Activated CD4-positive, CD25-positive, alpha-beta regulatory T cell treated with anti-CD3 and anti-CD28 coated beads, Interleukin-2, amount 50 U/mL, for 16 hours (primary cell): ENCODE measurements around the gene TEX38.
"Not testable (repeated sequence)": the region's sequence is repeated elsewhere in the genome, so short reads cannot be mapped to it uniquely, and the experiment has no call there.

Experiments used
- DNase-seq: peaks from one replicate; pipeline ENCODE4 v3.0.0-alpha.2; 2020; ENCODE audit warnings: low read depth, low spot score

Gene TEX38

DNA sequence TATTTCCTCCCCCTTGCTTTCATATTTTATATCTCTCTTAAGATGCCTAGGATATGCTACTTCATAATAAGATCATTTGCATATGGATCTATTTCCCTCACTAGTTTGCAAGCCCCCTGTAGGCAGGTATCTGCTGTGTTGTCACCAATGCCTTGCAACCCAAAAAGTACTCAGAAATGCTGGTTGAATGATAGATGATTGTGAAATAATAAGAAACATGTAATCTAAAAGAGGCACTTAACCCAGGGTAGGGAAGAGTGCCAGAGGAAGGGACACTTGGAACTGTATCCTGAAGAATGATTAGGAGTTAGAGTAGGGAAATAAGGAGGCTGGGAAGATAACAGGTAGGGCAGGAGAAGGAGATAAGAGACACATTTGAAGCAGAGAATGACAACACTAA lies 15.8 kb upstream of the TEX38 start:
- DNase-seq: no peak

DNA sequence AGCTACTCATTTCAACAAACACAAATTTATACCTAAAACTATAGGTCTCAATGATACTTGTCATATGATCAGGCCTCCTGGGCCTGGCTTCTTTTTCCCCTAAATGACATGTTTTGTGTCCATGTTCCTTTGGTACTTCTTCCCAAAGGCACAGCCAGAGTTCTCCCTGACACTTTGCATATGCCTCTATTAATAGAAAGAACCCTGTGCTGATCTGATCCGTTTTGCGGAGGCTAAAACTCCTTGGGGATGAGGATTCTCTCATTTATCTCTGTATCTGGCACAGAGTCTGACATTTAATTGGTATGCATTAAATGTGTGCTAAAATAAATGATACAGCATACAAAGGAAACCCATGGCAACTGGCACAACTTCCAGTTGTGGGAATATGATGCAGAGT lies 15.0 kb upstream of the TEX38 start:
- no peak for DNase-seq

DNA sequence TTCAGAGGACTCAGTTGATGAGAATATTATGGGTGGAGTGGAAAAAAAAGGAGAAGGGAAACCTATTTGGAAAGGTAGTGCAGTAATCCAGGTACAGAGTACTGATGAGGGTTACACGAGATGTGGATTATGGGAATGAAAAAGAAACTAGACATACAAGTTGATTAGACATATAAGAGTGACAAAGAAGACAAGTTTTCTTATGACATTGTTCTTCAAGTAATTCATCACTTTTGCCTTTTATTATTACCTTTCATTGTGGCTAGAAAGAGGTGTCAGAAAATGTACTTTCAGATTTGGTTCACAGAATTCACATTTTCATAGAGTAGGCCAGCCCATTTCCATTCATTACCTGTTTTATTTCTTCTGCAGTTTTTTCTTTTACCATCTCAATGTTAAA lies 13.9 kb upstream of the TEX38 start:
- no peak for DNase-seq

DNA sequence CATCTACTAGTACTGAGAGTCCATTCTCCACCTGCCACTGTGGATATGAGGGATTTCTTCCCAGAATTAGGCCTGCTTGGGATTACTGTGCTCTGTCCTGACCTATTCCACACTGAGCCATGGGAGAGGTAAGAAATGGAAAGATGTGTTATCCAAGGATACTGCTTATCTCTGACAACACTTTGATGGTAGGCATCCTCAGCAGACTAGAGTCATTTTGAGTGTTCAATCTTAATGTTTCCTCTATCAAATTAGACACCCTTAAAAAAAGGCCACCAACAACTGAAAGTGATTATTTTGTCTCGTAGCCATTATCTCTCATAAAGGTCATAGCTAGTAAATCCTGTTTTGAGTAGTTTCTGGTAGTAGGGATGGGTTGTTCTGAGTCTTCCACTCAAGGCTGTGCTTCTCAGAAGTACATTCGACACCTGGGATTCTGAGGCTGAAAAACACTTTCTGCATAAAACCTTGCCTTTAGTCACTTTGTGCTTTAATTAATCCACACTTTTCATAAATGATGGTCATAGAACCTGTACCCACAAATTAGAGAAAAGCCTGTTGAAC lies 12.3 kb upstream of the TEX38 start:
- no peak for DNase-seq

DNA sequence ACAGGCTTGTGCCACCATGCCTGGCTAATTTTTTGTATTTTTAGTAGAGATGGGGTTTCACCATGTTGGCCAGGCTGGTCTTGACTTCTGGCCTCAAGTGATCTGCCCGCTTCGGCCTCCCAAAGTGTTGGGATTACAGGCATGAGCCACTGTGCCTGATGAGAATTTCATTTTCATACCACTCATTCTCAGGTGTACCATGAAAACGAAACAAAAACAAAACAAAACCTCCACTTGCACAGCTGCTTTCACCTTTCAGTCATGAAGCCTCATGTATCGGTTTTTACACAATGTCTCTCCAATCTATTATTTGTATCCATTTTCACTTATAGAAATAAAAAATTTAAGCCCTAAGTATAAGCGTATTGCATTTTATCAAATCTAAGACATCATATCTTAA lies 11.5 kb upstream of the TEX38 start:
- DNase-seq: not testable (repeated sequence)

DNA sequence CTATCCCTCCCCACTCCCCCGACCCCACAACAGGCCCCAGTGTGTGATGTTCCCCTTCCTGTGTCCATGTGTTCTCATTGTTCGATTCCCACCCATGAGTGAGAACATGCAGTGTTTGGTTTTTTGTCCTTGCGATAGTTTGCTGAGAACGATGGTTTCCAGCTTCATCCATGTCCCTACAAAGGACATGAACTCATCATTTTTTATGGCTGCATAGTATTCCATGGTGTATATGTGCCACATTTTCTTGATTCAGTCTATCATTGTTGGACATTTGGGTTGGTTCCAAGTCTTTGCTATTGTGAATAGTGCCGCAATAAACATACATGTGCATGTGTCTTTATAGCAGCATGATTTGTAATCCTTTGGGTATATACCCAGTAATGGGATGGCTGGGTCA lies 8.7 kb upstream of the TEX38 start:
- not testable (repeated sequence) for DNase-seq

DNA sequence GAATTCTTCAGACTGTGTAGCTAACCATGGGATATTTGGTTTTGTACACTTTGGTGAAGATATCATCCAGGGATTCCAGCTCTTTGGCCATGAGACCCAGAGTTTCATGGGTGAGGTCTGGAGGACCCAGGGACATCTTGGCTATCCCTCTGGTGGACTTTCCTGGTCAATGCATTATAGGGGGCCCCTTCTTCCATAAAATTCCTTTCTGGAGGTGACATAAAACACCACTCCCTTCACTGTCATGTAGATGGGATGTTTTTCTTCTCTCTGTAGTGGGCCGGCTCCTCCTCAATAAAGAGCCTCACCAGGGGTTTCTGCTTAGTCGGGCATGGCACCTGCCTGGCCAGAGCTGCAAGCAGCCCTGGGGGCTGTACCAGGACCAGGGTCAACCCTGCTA lies 5.7 kb upstream of the TEX38 start:
- DNase-seq: no peak

DNA sequence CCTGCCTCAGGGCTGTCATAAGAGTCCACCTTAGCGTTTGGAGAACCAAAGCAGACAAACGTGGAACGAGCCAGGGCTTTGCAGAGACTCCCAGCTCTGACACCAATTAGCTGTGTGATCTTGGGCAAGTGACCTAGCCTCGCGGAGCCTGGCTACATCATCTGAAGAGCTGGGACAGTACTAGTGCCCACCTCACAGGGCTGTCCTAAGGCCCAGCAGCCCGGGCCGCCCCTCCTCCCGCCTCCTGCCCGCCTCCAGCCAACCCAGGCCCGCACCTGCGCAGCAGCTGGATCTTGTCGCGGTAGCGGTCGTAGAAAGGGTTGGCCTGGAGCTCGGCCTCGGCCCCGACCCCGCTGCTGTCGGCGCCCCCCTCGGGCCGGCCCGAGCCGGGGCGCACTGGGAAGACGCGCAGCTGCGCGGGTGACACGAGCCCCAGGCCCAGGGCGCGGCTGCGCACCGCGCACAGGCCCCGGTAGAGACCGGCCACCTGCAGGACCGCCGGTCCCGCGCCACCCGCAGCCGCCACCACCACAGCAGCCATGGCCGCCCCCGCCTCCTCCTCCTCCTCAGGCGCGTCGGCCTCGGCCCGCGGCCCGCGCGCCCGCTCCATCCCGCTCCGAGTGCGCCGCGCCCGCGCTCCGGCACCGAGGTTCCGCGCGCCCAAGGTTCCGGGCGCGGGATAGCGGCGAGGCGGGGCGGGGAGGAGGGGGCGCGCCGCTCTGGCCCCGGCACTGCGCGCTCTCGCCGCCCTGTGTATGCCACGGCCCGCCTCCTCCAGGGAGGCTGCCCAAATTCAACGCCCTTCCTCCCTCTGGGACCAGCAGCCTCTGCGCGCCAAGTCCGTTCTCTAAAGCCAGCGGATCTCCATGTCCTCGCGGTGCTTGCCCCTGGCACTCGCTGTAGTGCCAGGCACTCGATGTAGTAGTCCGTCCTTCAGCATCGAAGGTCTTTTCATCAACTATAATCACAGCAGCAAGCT lies 3.6 kb upstream of the TEX38 start, which contains the start of gene ATPAF1:
TSS of gene ATPAF1 (minus strand) at position 583 of the 979 bp plus-strand sequence. CDS start at position 541, 42 bp downstream.
- DNase-seq: peak; percentile 15

DNA sequence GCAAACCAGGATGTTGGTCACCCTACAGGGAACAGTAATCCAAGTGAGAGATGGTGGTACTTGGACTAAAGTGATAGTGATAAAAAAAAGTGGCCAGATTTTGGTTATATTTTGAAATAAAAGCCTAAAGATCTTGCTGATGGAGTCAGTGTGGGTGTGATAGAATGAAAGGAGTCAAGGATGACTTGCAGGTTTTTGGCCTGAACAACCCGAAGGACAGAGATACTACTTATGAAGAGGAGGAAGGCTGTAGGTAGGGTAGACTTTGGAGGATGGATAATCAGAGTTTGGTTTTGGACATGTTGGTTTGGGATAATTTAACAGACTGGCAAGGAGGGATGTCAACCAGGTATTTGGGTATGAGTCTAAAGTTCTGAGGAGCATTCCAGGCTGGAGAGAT lies 1.5 kb upstream of the TEX38 start:
- no peak for DNase-seq

DNA sequence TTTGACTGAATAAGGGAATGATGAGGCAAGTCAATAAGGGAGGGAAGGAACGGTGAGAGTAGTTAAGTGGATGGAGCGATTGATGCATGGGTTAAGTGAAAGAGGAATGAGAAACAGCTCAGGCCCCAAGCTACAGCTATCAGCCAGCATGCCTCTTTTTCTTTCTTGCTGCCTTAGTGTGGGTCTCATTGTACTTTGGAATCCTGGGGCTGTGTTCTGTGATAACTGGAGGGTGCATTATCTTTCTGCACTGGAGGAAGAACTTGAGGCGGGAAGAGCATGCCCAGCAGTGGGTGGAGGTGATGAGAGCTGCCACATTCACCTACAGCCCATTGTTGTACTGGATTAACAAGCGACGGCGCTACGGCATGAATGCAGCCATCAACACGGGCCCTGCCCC lies 1.0 kb downstream of the TEX38 start:
- no peak for DNase-seq

DNA sequence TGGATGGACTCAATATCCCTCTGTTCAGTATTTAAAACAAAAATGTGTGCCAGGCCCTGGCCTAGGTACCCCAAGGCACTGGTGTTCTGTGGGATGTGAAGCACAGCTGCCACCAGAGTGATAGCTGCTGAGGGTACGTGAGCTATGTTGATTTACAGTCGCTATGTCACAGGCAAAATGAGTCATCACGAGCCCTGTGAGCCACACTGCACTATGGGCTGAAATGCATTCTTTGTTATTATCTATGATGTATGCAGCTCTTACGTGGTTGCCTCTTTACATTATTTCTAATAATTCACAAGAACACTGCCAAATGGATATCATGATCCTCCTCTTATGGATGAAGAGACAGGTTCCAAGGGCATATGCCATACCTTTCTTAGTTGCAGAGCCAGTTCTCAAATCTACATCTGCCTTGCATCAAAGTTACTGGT lies 2.1 kb downstream of the TEX38 start:
- DNase-seq: no peak

DNA sequence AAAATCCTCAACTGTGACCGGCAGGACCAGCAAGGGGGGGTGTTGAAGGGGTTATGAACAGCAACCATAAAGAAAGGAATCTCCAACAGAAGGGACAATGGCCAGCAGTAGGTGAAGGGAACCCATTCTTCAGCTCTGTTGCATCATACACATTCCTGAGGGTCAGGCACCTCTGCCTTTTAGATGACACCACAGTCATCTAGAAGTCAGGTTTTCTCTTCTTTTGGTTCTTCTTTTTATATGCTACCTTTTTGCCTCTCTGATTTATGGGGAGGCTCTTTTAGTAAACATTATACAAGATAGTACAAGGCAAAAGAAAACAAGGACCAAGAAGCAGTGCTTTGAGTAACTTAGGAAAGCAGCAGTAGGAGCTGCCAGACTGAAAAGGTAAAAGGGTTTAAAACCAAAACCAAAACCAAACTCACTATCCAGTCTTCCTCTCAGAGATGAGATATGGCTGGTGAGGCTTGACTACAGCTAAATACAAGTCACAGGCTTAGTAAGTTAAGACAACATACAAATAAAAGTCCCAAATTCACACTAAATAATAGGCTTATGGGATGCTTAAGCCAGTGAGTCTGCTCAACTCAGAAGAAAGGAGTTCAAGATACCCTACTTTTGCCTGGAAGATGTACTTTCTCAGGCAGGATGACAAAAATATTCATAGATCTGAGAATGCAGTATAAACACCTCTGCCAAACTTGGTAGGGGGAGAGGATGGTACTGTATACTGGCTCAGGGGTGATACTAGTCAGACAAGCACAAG lies 4.1 kb downstream of the TEX38 start:
- no peak for DNase-seq

DNA sequence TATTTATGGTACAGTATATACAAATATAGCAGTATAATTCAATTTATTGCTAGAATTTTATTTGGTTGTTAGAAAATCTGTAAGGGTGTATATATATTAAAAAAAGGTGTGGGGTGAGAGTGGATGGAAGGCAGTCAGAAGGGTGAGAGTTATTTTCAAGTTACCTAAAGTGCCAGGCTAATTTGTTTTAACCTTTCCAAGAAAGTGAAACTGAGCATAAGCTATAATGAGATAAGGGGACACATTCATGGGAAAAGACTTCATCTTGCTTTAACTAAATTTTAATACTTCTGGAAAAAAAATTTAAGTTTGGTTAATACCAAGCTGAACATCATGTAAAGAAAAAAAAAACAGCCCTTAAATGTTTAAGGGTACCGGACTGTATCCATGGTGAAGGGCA lies 4.9 kb downstream of the TEX38 start:
- DNase-seq: no peak

DNA sequence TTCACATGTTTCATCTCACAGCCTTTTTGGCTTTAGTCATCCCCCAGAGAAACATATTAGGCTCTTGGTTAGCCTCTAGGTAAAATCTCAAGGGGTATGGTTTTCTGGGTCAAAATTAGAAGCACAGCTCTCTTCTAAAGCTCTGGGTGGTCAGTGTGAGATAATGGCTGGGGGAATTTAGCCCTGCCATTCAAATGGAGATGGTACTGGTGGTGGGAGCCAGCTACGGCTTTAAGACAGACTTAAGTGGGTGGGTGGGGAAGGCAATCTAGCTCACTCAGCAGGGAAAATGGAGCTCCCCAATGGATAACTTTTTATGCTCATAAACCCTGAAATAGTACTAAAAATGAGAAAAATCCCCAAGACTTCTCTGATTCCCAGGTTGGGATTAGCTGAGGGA lies 5.7 kb downstream of the TEX38 start:
- no peak for DNase-seq

DNA sequence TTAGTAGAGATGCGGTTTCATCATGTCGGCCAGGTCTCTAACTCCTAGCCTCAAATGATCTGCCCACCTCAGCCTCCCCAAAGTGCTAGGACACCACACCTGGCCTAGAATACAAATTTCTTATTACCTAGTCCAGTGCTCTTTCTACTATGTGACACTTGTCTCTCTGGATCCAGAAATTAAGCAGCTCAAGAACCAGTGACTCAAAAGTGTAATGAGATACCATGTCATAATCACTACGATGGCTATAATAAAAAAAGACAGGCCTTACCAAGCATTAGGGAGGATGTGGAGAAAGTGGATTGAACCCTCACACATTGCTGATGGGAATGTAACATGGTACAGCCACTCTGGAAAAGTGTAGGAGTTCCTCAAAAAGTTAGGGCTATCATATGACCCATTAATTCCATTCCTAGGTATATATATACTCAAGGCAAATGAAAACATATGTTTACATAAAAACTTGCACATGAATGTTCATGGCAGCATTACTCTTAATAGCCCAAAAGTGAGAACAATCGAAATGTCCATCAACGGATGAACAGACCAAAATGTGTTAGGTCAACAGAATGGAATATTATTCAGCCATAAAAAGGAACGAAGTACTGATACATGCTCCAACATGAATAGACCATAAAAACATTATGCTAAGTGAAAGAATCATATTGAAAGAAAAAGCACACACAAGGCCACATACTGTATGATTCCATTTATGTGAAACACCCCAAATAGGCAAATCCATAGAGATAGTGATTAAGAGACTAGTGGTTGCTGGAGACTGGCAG lies 8.3 kb downstream of the TEX38 start:
- no peak for DNase-seq

DNA sequence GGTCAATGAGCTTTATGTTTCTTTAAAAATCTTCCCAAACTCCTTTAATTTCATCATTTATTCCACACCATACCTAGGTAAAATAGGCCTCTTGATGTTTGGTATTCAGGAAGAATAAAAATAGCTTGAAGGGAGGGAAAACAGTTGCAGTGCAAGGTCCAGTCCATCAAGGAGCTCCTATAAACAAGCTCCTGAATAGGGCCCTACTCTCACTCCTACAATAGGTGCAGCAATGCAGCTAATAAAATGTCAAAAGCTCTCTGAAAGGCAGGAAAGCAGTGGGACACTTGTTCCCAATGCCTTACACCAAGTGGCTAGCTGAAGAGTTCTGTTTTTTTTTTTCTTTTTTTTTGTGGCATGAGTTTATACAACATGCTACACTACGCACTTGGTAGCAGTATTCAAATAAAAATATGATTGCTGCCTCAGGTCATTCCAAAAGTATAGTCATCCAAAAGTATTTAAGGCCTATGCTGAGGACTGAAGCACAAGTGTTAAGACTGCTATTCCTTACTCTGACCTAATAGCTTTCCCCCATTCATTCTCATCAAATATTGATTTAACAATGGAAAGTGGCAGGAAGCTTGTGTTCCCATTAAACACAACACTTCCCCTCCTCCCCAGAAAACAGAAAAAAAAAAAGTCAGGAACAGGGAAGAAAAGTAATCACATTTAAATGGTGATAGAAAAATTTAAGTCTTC lies 9.8 kb downstream of the TEX38 start:
- DNase-seq: no peak

DNA sequence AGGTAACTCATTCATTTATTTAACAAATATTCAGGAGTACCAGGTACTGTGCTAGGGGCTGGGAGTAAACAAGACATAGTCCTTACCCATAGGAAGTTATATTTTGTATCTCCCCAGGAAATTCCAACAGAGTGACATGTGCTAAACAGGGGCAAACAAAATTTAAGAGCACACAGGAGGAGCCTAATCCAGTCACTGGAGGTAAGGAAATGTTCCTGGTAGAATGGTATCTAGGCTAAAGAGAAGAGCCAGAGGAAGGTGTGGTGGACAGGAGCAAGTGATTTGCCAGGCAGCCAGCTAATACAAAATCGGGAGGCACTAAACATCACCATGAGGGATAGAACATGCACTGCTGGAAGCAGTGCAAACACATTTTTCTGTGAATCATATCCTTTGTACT lies 10.4 kb downstream of the TEX38 start:
- DNase-seq: no peak

DNA sequence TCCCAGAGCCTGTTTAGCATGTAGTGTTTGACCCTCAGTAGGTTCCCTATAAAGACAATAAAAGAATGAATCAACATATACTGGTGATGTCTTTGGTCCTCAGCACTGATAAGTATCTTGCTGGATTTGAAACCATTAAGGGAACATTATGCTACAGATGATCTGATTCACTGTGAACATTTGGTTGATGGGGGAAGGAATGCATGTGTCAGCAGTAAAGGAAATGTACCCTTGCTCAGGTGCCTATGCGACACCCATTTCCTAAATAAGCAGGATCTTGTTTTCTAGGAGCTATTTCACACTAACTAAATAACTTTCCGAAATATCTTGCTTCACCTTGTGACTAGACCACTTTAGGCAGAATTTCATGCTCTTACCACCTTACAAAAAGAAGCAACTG lies 13.0 kb downstream of the TEX38 start:
- DNase-seq: no peak

DNA sequence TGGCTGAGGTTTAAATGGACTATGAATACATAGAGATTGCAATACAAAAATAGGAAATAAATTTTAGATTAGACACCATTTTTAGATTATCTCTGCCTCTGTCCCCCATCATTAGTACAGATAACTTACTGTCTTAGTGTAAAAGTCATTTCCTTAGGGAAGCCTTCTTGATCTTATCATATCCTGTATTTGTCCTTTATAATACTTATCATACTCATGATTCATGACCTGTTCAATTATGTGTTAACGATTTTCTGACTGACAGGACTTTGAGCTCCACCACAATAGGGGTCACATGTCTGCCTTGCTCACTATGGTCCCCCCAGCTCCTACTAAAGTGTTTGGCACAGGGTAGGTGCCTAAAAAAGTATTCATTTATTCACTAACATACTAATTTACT lies 14.6 kb downstream of the TEX38 start:
- DNase-seq: no peak

DNA sequence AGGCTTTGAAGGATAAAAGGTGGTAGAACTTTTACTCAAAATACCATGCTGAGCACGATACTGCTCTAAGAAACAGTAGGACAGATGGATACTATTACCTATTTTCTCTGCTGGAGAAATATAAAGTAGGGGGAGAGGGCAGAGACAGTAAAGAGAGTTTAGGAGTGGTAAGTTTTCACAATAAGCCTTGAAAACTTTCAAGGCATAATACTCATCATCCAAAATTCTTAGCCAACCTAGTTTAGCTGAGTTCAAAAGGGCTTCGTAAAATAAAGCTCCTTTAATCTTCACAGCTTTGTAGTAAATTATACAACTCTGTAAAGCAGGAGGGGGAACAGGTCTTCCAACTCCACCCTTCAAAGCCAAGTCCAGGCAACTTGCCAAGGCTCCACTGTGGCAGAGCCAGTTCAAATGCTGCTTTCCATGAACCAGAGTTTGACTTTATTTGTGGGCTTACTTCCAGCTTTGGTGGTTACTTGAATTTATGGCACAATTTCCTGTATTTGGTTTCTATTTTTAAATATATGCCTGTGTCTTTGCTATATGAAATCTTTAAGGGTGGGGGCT lies 15.5 kb downstream of the TEX38 start:
- DNase-seq: no peak
